Central memory CD4-positive, alpha-beta T cell (primary cell): ENCODE measurements around the gene AIG1.
"Not testable (repeated sequence)": the region's sequence is repeated elsewhere in the genome, so short reads cannot be mapped to it uniquely, and the experiment has no call there.

Experiments
- DNase-seq: peaks from one replicate; pipeline ENCODE4 v3.0.0; 2022

The AIG1 gene

DNA sequence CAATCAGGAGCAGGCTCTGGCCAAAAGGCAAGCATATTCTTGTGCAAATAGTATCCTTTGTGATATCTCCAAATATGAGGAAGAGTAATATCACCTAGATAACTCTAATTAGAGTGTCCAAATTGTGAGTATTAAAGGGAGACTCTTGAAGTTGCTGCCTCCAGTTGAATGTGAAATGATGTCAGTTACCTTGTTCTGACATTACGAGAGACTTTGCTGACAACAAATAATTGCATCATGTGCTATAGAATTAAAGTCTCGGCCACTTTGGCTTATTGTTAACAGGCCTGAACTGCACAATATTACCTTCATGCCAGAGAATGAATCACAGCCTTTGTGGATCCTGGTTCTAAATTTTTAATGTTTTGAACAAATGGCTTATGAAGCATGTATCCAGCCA is 106.5 kb downstream of the AIG1 start:
- DNase-seq: no peak

DNA sequence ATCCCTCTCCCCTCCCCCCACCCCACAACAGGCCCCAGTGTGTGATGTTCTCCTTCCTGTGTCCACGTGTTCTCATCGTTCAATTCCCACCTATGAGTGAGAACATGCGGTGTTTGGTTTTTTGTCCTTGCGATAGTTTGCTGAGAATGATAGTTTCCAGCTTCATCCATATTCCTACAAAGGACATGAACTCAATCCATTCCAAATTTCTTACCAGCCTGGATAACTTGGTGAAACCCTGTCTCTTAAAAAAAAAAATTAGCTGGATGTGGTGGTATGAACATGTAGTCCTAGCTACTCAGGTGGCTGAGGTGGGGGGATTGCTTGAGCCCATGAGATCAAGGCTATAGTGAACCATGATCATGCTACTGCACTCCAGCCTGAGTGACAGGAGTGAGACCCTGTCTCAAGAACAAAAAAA is 107.7 kb downstream of the AIG1 start:
- DNase-seq: not testable (repeated sequence)

GRCh38 chr6:143169440-143169839 is 108.8 kb downstream of the AIG1 start:
- no peak for DNase-seq

GRCh38 chr6:143174516-143174915 is 113.8 kb downstream of the AIG1 start:
- no peak for DNase-seq

DNA sequence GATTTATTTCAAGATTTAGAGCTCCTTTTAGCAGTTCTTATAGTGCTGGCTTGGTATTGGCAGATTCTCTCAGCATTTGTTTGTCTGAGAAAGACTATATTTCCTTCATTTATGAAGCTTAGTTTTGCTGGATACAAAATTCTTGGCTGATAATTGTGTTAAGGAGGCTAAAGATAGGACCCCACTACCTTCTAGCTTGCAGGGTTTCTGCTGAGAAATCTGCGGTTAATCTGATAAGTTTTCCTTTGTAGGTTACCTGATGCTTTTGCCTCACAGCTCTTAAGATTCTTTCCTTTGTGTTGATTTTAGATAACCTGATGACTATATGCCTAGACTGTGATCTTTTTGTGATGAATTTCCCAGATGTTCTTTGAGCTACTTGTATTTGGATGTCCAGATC is 114.3 kb downstream of the AIG1 start:
- DNase-seq: no peak

DNA sequence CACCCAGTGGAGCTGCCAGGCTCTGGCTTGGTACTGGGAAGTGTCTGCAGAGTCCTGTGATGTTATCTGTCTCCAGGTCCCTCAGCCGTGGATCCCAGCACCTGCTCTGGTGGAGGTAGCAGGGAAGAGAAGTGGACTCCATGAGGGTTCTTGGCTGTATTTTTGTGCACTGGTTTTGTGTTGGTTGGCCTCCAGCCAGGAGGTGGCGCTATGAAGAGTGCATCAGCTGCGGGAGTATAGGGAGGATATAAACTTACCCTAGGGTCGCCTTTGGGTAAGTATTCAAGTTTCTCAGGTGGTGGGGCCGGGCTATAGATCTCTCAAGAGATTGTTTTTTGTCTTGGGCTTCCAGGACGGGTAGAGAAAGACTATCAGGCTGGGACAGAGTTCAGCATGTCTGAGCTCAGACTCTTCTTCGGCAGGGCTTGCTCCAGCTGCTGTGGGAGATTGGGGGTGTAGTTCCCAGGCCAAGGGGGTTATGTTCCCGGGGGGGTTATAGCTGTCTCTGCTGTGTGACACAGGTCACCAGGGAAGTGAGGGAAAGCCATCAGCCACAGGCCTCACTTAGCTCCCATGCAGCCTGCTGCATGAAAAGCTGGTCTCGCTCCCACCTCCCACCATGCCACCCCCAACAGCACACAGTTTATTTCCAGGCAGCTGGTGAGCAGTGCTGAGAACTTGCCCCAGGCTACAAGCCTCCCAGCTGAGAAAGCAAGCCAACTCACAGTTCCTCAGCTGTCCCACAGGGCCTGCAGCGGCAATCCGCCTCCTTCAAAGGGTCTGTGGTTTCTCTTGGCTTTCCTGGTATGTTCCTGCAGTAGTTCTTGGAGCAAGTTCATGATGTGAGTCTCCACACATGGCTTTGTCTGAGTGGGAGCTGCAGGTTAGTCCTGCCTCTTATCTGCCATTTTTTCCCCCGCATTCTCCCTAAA is 115.7 kb downstream of the AIG1 start:
- no peak for DNase-seq

DNA sequence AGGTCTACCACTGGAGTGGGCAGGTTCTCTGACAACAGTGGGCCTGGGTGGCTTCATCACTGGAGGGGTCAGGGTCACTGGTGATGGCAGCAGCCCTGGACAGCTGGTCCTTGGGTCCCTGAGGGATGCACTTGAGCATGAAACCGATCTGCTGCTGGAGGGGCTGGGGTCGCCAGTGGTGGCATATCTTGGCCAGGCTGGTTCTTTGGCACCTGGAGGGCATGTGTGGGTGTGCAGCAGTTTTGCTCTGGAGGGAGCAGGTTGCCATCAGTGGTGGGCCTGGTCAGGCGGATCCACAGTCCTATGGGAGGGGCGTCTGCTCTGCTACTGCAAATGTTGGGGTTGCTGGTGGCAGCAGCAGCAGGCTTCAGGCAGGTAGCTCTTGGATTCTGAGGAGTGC is 117.0 kb downstream of the AIG1 start:
- no peak for DNase-seq

GRCh38 chr6:143179096-143179495 is 118.4 kb downstream of the AIG1 start:
- DNase-seq: no peak

DNA sequence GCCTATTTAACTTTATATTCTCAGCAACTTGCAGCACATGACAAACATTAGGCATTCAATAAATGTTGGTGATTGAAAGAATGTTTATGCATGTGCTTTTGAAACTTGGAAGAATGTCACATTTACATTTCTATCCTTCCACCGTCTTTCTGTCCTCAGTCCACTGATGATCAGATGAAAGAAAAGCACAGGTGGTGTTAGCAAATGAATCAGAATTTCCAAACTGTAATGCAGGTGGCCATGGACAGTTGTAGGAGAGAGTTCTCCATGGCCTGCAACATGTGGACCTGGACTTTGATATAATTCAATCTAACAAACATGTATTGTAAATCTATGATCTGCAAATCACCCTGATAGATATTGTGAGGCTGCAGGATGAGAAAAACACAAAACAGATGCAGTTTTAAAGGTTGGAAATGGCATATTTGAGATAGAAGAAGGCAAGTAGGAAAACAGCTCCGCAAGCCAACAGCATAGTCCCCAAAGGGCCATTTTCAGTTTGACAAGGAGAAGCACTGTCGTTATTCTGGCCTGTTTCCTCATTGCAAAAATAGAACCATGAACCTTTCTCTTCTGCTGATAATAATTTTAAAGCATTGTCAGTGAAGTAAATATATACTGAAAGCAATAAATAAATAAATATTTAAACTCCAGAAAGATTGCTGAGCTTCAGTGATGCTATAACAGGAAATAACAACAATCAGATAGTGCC is 119.4 kb downstream of the AIG1 start:
- no peak for DNase-seq

GRCh38 chr6:143180826-143181225 is 120.1 kb downstream of the AIG1 start:
- no peak for DNase-seq

DNA sequence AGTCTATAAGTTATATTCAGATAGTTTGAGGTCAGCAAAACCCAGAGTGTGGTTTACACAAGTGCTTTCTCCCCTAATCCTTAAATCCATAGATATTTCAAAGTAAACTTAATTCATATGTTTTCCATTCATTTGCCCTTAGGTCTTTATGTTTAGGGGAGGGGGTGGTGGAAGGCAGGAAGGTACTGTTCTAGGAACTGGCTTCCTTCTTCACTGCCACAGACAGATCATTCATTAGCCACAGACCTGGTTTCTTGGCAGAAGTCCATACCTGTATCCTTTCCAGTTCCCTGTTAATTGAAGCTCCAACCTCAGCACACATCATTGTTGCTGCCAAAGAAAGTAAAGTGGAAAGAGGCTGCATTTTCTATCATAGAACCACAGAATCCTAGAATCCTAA is 123.0 kb downstream of the AIG1 start:
- no peak for DNase-seq

GRCh38 chr6:143185288-143185687 is 124.6 kb downstream of the AIG1 start:
- DNase-seq: no peak

- no peak for DNase-seq
Observed at GRCh38 chr6:143187238-143187923, 126.7 kb downstream of the AIG1 start.

- no peak for DNase-seq
Observed at GRCh38 chr6:143188292-143188691, 127.6 kb downstream of the AIG1 start.

DNA sequence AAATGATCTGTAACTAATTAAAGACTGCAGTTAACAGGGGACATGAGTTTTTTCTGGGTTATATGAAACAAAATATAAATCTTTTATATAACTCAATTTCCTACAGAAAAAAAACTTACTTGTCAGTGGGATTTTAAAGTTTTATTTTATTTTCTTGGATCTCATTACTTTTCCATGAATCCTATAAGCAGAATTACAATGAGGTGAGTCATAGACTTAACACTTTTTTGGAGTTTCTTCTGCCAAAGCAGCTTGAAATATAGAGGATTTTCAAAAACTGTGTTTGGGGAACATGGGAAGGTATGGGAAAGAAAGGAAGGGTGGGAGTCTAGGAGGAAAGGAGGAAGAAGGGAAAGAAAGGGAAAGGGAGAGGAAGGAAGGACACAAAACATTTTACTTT is 130.7 kb downstream of the AIG1 start:
- no peak for DNase-seq

DNA sequence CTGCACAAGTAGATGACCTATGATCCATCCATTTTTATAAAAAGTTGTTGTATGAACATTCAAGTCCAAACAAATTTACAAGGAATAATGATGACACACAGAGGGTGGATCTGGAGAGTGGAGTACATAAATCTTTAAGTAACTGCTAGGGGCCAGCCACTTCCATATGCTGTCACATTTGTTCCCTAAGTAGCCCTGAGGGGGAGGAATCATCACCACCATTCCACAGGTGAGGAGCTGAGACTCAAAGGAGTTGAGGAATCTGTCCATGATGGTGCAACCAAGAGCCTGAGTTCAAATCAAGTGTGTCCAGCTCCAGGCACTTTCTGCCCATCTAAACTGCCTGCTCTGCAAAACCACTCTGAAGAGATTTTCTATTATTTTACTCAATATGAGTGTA is 132.1 kb downstream of the AIG1 start:
- no peak for DNase-seq

GRCh38 chr6:143193571-143194094 is 132.9 kb downstream of the AIG1 start:
- no peak for DNase-seq

- DNase-seq: no peak
Observed at GRCh38 chr6:143194095-143194589, 133.5 kb downstream of the AIG1 start.

GRCh38 chr6:143195349-143195845 is 134.7 kb downstream of the AIG1 start:
- DNase-seq: no peak

DNA sequence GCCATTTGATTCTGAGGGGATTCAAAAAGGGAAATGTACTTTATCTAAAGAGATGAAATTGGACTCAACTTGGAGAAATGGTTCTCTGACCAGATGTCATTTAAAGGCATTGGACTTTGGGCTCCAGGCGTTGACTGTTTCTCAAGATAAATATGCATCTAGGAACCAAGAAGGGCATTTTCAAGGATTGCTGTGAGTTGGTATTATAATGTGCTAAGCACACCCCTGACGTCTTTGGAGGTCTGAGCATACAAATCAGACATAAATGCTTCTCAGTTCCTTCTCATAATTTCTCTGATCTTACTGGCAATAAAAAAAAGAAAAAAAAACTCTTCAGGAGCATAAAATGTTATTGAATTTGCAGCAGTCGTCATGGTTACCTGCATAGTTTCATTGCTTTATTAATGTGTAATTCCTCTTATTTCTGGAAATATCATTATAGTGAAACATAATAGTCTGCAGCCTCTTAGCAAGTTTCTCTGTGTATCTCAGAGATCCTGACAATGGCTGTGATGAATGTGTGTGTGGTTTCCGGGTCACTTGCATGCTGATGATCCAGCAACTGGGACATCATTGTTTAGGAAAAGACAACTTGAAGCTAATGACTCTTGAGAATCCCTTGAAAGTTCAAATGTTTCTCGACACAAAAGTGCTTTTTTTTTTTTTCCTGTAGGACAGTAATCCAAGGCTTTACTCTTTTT is 136.0 kb downstream of the AIG1 start:
- DNase-seq: no peak

DNA sequence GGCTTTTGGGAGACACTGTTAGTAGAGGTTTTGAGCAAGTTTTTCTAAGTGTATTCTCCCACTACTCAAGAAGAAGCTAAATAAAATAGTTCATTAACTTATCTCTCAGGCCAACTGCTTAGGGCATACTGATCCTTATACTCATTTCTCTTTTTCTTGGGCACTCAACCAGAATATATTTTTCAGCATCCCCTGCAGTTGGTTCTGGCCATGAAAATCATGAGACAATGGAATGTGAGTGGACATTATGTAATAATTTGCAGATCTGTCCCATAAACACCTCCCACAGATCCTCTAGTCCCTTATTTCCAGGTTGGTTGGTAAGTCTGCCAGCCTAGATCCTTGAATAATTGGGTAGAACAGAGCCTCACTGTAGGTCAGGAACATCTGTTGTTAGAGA is 136.7 kb downstream of the AIG1 start:
- DNase-seq: no peak

GRCh38 chr6:143198312-143198711 is 137.6 kb downstream of the AIG1 start:
- no peak for DNase-seq
